K562 (cell line): ENCODE measurements around the gene PDPK1. TPM values are rescaled to one million over a fixed set of nuclear protein-coding genes. Genes with fewer than 3 reads are reported as not detected.

Source experiments
- AFF1 ChIP-seq, 2 experiments: fragments of 450-650 bp; IDR thresholded peaks; 2 replicates each; pipeline ENCODE4 v1.6.1; 2018; ENCODE audit warnings: mild to moderate bottlenecking in 2 of 2, low read depth in 1 of 2; ENCODE audit not compliant: partially characterized antibody in 2 of 2
- ATF3 ChIP-seq, 2 experiments: fragments of 450-650 bp in 1 of 2; sonication (generic) in 1 of 2; formaldehyde crosslinking in 1 of 2; IDR thresholded peaks in 1 of 2; conservative IDR thresholded peaks in 1 of 2; 2 replicates each; pipeline versions ENCODE4 v1.6.1 to v1.8.1; 2016 to 2023; ENCODE audit warnings: mild to moderate bottlenecking in 2 of 2, moderate library complexity in 2 of 2, inconsistent platforms in 1 of 2, missing genetic modification reagents in 1 of 2
- BRF2 ChIP-seq: IDR thresholded peaks from 3 replicates; pipeline ENCODE4 v1.6.1; 2011; ENCODE audit warnings: borderline replicate concordance, mild to moderate bottlenecking; ENCODE audit not compliant: insufficient read length, insufficient read depth
- CBFA2T2 ChIP-seq: fragments of 450-650 bp; conservative IDR thresholded peaks from 2 replicates; pipeline ENCODE4 v1.6.1; 2017; ENCODE audit warnings: mild to moderate bottlenecking
- CBFA2T3 ChIP-seq: fragments of 450-650 bp; IDR thresholded peaks from 2 replicates; pipeline ENCODE4 v1.6.1; 2017
- CTCF ChIP-seq, 3 experiments: IDR thresholded peaks in 2 of 3; conservative IDR thresholded peaks in 1 of 3; 2 replicates each; pipeline ENCODE4 v1.5.1; 2011 to 2012; ENCODE audit warnings: low read length in 3 of 3, mild to moderate bottlenecking in 3 of 3, control low read depth in 2 of 3, improper control_type of control experiment in 1 of 3, inconsistent platforms in 1 of 3, low read depth in 1 of 3, mixed read lengths in 1 of 3, moderate library complexity in 1 of 3; ENCODE audit not compliant: insufficient read depth in 2 of 3
- CTCFL ChIP-seq: IDR thresholded peaks from 2 replicates; pipeline ENCODE4 v1.6.1; 2011; ENCODE audit warnings: borderline replicate concordance, low read depth, mild to moderate bottlenecking, moderate library complexity, low read length; ENCODE audit not compliant: insufficient read depth, poor library complexity, severe bottlenecking
- EHMT2 ChIP-seq: fragments of 450-650 bp; IDR thresholded peaks from 2 replicates; pipeline ENCODE4 v1.6.1; 2018; ENCODE audit warnings: antibody characterized with exemption
- PREB ChIP-seq: sonication (generic); formaldehyde crosslinking; IDR thresholded peaks from 2 replicates; pipeline ENCODE4 v1.8.1; 2023; ENCODE audit warnings: mild to moderate bottlenecking, missing genetic modification reagents
- PTRF ChIP-seq: fragments of 450-650 bp; IDR thresholded peaks from 2 replicates; pipeline ENCODE4 v1.6.1; 2016; ENCODE audit warnings: mild to moderate bottlenecking, missing genetic modification characterization, missing compliant biosample characterization
- WHSC1 ChIP-seq: IDR thresholded peaks from one replicate; pipeline ENCODE4 v1.6.1; 2012; ENCODE audit warnings: low read length, control low read depth, inconsistent platforms
- ZBTB2 ChIP-seq: fragments of 450-650 bp; IDR thresholded peaks from 2 replicates; pipeline ENCODE4 v1.6.1; 2016; ENCODE audit warnings: antibody characterized with exemption
- polyA plus RNA-seq, 8 experiments: library from polyadenylated mRNA; depleted of rRNA in 4 of 8; stranded (reverse) in 5 of 8; unstranded in 3 of 8; fragments of >200 nt; fragmentation: Nextera tagmentation in 2 of 8; fragmentation: Illumina TruSeq in 1 of 8; extraction: Ambion mirVana in 2 of 8; extraction: Trizol in 1 of 8; gene quantifications; 2 replicates each; pipeline versions ENCODE4 v1.2.1 to v1.2.3, GENCODE V29; 2011 to 2014; ENCODE audit warnings: inconsistent platforms in 1 of 8, missing spikeins in 1 of 8
- total RNA-seq, 7 experiments: library from RNA; depleted of rRNA in 6 of 7; stranded (reverse); fragments of >200 nt in 6 of 7; fragmentation: Illumina TruSeq in 2 of 7; extraction: Trizol in 2 of 7; gene quantifications; 2 replicates each; pipeline versions ENCODE4 v1.2.1 to v1.2.3, GENCODE V29; 2011 to 2021; ENCODE audit warnings: low replicate concordance in 1 of 7

PDPK1 gene
- total and polyA plus RNA-seq, 9 of the 15 experiments (the other 6 are each of a cell fraction or from before 2014, with no cell fraction given), result 4.0 to 37.2 (median 18.7) TPM

GRCh38 chr16:2500430-2500917, 37.3 kb upstream of the PDPK1 start (continued):
- TF ChIP-seq CTCF (IDR thresholded peaks at IDR 0.05 in 2 of 3, conservative IDR thresholded peaks at IDR 0.05 in 1 of 3; ENCODE audit: insufficient read depth in 2 of 3, low read depth in 1 of 3, low read length in 3 of 3), result peak in 2 of 3 experiments; percentile 17 to 21; a peak in 2 of 6 replicates
- TF ChIP-seq PTRF (tag), result no peak
- TF ChIP-seq BRF2, result no peak
- TF ChIP-seq PREB, result no peak
- no peak for TF ChIP-seq EHMT2
- peak; percentile 27; the same call in 1 of the 2 replicates for TF ChIP-seq CBFA2T2
- TF ChIP-seq CTCFL, result peak; percentile 12
- peak; percentile 53 for TF ChIP-seq CBFA2T3
- TF ChIP-seq ATF3 (IDR thresholded peaks at IDR 0.05), result peak; percentile 19; the same call in 1 of the 2 replicates
- no peak for TF ChIP-seq ATF3 (CRISPR knock-in tag; conservative IDR thresholded peaks at IDR 0.05)
- no peak for TF ChIP-seq ZBTB2
- TF ChIP-seq AFF1 (IDR thresholded peaks at IDR 0.05; ENCODE audit: low read depth in 1 of 2, partially characterized antibody in 2 of 2), result no peak
- TF ChIP-seq WHSC1, result no peak
